PC-3 (cell line): ENCODE data around the gene SNX32. TPM values are rescaled to one million over a fixed set of nuclear protein-coding genes. Genes with fewer than 3 reads are reported as not detected.

Source experiments
- ATAC-seq: fragments of 200-7000 bp; cut with Tn5 transposase; 2 replicates; pipeline ENCODE4 v1.9.1; 2020; ENCODE audit warnings: mild to moderate bottlenecking, moderate library complexity
- BruUV-seq: library from RNA; stranded (reverse); fragments of 400-500 nt; replicated peaks from 2 replicates; lab custom pipeline; 2021; lab: Mats Ljungman, UMichigan
- CTCF ChIA-PET: fragments of 300-600 bp; sonication (Branson Sonifier 250); formaldehyde crosslinking; loops from one replicate; lab custom pipeline; 2022; ENCODE audit warnings: antibody characterized with exemption; lab: Charles Lee
- POLR2A ChIA-PET: fragments of 300-600 bp; sonication (Branson Sonifier 250); formaldehyde crosslinking; loops from one replicate; lab custom pipeline; 2022; ENCODE audit warnings: antibody characterized with exemption; ENCODE audit not compliant: unreplicated experiment; lab: Charles Lee
- DNase-seq: peaks from one replicate; pipeline ENCODE4 v3.0.0-alpha.2; 2015
- H2AFZ ChIP-seq: fragments of 300-600 bp; sonication (generic); 2 replicates; pipeline ENCODE4 v1.6.0; 2016; ENCODE audit warnings: antibody characterized with exemption, low read length
- H3F3A ChIP-seq: fragments of 300-600 bp; sonication (generic); one replicate; pipeline ENCODE4 v1.6.0; 2017; ENCODE audit warnings: antibody characterized with exemption, low read length, control low read depth, mild to moderate bottlenecking; ENCODE audit not compliant: unreplicated experiment
- H3K27ac ChIP-seq: fragments of 300-600 bp; sonication (generic); 2 replicates; pipeline ENCODE4 v1.5.1; 2016; ENCODE audit warnings: mild to moderate bottlenecking, low read length
- H3K27me3 ChIP-seq: fragments of 300-600 bp; sonication (generic); 2 replicates; pipeline ENCODE4 v1.6.1; 2016; ENCODE audit warnings: low read length, mixed read lengths
- H3K36me3 ChIP-seq: fragments of 300-600 bp; sonication (generic); 2 replicates; pipeline ENCODE4 v1.6.1; 2016; ENCODE audit warnings: low read depth, mixed run types, low read length, mixed read lengths
- H3K4me1 ChIP-seq: fragments of 300-600 bp; sonication (generic); 2 replicates; pipeline ENCODE4 v1.5.1; 2016; ENCODE audit warnings: low read length; ENCODE audit not compliant: insufficient read depth
- H3K4me2 ChIP-seq: fragments of 300-600 bp; sonication (generic); 2 replicates; pipeline ENCODE4 v1.6.0; 2016; ENCODE audit warnings: low read length
- H3K4me3 ChIP-seq: fragments of 300-600 bp; sonication (generic); 2 replicates; pipeline ENCODE4 v1.5.1; 2016; ENCODE audit warnings: mild to moderate bottlenecking, low read length, mixed read lengths
- H3K79me2 ChIP-seq: fragments of 300-600 bp; sonication (generic); 2 replicates; pipeline ENCODE4 v1.6.1; 2017; ENCODE audit warnings: low read length, mixed read lengths
- H3K9ac ChIP-seq: fragments of 300-600 bp; sonication (generic); 2 replicates; pipeline ENCODE4 v1.6.0; 2016; ENCODE audit warnings: mild to moderate bottlenecking, low read length
- H3K9me2 ChIP-seq: fragments of 300-600 bp; sonication (generic); replicated peaks from 2 replicates; pipeline ENCODE4 v1.6.1; 2016; ENCODE audit warnings: mixed run types, low read length, mixed read lengths
- H3K9me3 ChIP-seq: fragments of 300-600 bp; sonication (generic); 2 replicates; pipeline ENCODE4 v1.6.1; 2016; ENCODE audit warnings: low read length, mixed read lengths
- H4K20me1 ChIP-seq: fragments of 300-600 bp; sonication (generic); 2 replicates; pipeline ENCODE4 v1.6.1; 2016; ENCODE audit warnings: low read length, mixed read lengths
- EZH2 ChIP-seq: fragments of 300-600 bp; sonication (generic); IDR thresholded peaks from one replicate; pipeline ENCODE4 v1.6.1; 2017; ENCODE audit warnings: antibody characterized with exemption, mild to moderate bottlenecking, low read length; ENCODE audit not compliant: unreplicated experiment
- EZH2phosphoT487 ChIP-seq: fragments of 300-600 bp; sonication (generic); IDR thresholded peaks from 2 replicates; pipeline ENCODE4 v1.6.1; 2018; ENCODE audit warnings: mild to moderate bottlenecking, antibody characterized with exemption, low read length, borderline replicate concordance
- intact Hi-C: fragments of 100-400 bp; cut with micrococcal nuclease; formaldehyde crosslinking; loops from 2 replicates; pipeline ENCODE4 v1.9.0; 2023
- total RNA-seq: library from RNA; depleted of rRNA; stranded (reverse); fragments of >200 nt; gene quantifications from 2 replicates; pipeline ENCODE4 v1.2.3, GENCODE V29; 2014
- TF ChIP-seq, protein P1 (sequence below): fragments of 300-600 bp; sonication (generic); conservative IDR thresholded peaks from 2 replicates; pipeline ENCODE4 v1.5.1; 2017; ENCODE audit warnings: antibody characterized with exemption, low read depth, mild to moderate bottlenecking, low read length

The SNX32 gene
- total RNA-seq, 1 experiment from 2014 or later: not detected

DNA sequence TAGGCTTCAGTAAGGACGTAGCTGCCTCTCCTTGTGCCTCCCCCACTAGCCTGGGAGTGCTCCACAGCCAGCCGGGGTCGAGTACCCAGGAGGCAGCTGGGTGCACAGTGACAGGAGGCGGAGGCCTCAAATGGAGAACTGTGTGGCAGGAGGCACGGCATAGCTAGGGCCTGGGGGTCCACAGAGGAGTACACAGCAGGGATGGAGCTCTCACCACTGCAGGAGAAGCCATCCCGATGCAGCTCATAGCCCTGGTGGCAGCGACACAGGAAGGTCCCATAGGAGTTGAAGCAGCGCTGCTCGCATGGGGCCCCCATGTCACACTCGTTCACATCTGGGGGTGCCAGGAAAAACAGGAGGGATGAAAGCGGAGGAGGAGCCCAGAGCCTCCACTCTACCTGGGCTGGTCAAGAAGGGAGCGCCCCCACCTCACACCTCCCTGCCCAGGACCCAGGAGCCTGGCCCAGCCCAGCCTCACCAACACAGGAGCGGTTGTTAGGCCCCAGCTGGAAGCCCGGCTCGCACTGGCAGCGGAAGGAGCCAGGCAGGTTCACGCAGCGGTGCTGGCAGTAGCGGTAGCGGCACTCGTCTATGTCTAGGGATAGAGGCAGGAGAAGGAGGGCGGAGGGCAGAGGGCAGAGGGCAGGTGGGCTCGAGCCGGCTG lies 36.0 kb downstream of the SNX32 start:
- TF ChIP-seq, protein P1, sequence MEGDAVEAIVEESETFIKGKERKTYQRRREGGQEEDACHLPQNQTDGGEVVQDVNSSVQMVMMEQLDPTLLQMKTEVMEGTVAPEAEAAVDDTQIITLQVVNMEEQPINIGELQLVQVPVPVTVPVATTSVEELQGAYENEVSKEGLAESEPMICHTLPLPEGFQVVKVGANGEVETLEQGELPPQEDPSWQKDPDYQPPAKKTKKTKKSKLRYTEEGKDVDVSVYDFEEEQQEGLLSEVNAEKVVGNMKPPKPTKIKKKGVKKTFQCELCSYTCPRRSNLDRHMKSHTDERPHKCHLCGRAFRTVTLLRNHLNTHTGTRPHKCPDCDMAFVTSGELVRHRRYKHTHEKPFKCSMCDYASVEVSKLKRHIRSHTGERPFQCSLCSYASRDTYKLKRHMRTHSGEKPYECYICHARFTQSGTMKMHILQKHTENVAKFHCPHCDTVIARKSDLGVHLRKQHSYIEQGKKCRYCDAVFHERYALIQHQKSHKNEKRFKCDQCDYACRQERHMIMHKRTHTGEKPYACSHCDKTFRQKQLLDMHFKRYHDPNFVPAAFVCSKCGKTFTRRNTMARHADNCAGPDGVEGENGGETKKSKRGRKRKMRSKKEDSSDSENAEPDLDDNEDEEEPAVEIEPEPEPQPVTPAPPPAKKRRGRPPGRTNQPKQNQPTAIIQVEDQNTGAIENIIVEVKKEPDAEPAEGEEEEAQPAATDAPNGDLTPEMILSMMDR: no peak
- no peak for TF ChIP-seq EZH2phosphoT487
- no peak for TF ChIP-seq EZH2
- H3K4me3 ChIP-seq: no peak overlapping the region
- peaks cover 10% of the 10 kb centered on the region; the same call in 1 of the 2 replicates for H3K36me3 ChIP-seq
- ChIA-PET CTCF (no interaction called here), POLR2A (interaction anchor here (0.8 kb wide), 1 partner anchor 10 kb away, joined by 4 read pairs; no protein-coding TSS in a partner anchor)
- no TSS peak for BruUV-seq
- no peaks in the 10 kb centered on the region for H3K9me2 ChIP-seq
- intact Hi-C loops: no loop called here
- no peak overlapping the region for H3K27ac ChIP-seq
- H3K79me2 ChIP-seq: no peaks in the 10 kb centered on the region
- H2AFZ ChIP-seq: no peak overlapping the region
- DNase-seq: no peak
- H3K9me3 ChIP-seq: no peaks in the 10 kb centered on the region
- no peak for ATAC-seq
- no peak overlapping the region for H3K9ac ChIP-seq
- H3K4me1 ChIP-seq: peaks cover 6% of the 10 kb centered on the region
- H3F3A ChIP-seq: no peaks in the 10 kb centered on the region
- no peak overlapping the region for H3K4me2 ChIP-seq
- H3K27me3 ChIP-seq: no peaks in the 10 kb centered on the region
- H4K20me1 ChIP-seq: no peaks in the 10 kb centered on the region

DNA sequence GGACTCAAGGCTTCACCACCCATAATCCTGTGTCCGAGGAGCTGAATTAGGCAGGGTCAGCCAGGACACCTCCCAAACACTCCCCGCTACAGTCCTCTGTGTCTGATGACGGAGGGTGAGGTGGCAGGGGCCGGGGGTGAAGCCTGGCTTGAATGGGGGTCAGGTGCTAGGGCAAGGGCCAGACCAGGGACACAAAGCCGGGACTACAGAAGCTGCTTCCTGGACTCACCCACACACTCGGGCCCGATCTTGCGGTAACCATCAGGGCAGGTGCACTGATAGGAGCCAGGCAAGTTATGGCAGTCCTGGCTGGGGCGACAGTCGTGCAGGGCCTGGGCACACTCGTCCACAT lies 36.5 kb downstream of the SNX32 start:
- POLR2A ChIA-PET: no interaction called here
- H3K9ac ChIP-seq: no peak overlapping the region
- no peak overlapping the region for H3K4me2 ChIP-seq
- BruUV-seq: no TSS peak
- TF ChIP-seq, protein P1: no peak
- TF ChIP-seq EZH2 (no peak), EZH2phosphoT487 (no peak)
- no peak overlapping the region for H2AFZ ChIP-seq
- H3K9me3 ChIP-seq: no peaks in the 10 kb centered on the region
- peaks cover 6% of the 10 kb centered on the region for H3K4me1 ChIP-seq
- H3K4me3 ChIP-seq: no peak overlapping the region
- peaks cover 5% of the 10 kb centered on the region; the same call in 1 of the 2 replicates for H3K36me3 ChIP-seq
- H3F3A ChIP-seq: no peaks in the 10 kb centered on the region
- no peaks in the 10 kb centered on the region for H3K27me3 ChIP-seq
- CTCF ChIA-PET: no interaction called here
- H3K79me2 ChIP-seq: no peaks in the 10 kb centered on the region
- ATAC-seq (no peak), DNase-seq (no peak)
- no peaks in the 10 kb centered on the region for H3K9me2 ChIP-seq
- intact Hi-C loops: no loop called here
- H3K27ac ChIP-seq: no peak overlapping the region
- no peaks in the 10 kb centered on the region for H4K20me1 ChIP-seq
